ENCODE data around the gene BCL11A. TPM values are rescaled to one million over a fixed set of nuclear protein-coding genes. Genes with fewer than 3 reads are reported as not detected.

BCL11A gene
- total RNA-seq, 1 experiment from 2014 or later = 0.33 TPM

DNA sequence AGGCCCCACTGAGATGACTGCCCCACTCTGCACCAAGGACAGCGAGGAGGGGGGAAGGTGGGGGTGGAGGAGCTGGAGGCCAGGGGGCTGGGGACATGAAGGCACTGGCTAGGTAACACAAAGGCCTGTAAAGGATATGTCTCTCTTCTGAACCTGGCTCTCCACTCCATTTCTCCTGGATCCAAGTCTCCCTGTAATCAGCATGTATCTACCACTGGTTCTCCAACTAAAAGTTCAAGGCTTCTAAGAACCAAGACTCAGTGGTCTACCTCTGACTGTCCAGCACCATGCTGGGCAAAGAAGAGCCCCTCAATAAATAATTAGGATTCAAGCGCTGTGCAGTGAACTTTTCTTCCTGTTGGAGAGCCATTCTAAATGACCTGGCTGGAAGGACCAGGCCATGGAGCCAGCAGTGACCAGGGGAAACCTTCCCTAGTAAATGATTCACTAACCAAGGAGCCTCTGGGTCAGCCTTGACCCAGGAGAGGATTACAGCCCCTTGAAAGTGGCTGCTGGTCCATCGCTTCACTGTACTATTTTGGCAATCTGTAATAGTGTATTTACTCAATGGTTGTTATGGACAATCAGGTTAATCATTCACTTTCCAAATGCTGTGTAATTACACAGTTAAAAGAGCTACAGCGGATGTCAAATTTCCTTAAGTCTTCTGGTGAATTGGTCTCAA, 73.2 kb downstream of the BCL11A start:
- DNase-seq (ENCODE audit: low read depth, low spot score) (no peak), ATAC-seq (no peak)
- Histone ChIP-seq H3K27me3 (ENCODE audit: control insufficient read depth, insufficient read depth, low read length) (peaks cover 5% of the 10 kb centered on the region), H3K36me3 (ENCODE audit: control insufficient read depth, insufficient read depth, low read length) (no peaks in the 10 kb centered on the region), H3K27ac (ENCODE audit: low read length) (no peak overlapping the region), H3K4me1 (ENCODE audit: control insufficient read depth, insufficient read depth, low read length) (no peaks in the 10 kb centered on the region), H3K4me3 (ENCODE audit: low read depth in 2 of 2, low read length in 2 of 2) (no peak overlapping the region), H3K9me3 (ENCODE audit: control insufficient read depth, insufficient read depth, low read depth, low read length) (no peaks in the 10 kb centered on the region)
- in situ Hi-C loops (cut with HindIII; ENCODE audit: low pct_unique_long_range_greater_than_20kb, low sequenced_read_pairs) (no loop called here), intact Hi-C loops (cut with micrococcal nuclease; ENCODE audit: unreplicated experiment) (no loop called here)
- ChIA-PET POLR2A (no interaction called here), CTCF (no interaction called here)
- no TSS peak for BruUV-seq (replicated peaks)
- no peak for TF ChIP-seq SIN3A (IDR thresholded peaks at IDR 0.05; ENCODE audit: borderline replicate concordance, insufficient read depth, low read depth, low read length)
- TF ChIP-seq POLR2AphosphoS5 (IDR thresholded peaks at IDR 0.05; ENCODE audit: low read depth, low read length) = no peak
- no peak for TF ChIP-seq TCF7L2 (IDR thresholded peaks at IDR 0.05; ENCODE audit: low read depth, low read length)
- TF ChIP-seq, protein P1, sequence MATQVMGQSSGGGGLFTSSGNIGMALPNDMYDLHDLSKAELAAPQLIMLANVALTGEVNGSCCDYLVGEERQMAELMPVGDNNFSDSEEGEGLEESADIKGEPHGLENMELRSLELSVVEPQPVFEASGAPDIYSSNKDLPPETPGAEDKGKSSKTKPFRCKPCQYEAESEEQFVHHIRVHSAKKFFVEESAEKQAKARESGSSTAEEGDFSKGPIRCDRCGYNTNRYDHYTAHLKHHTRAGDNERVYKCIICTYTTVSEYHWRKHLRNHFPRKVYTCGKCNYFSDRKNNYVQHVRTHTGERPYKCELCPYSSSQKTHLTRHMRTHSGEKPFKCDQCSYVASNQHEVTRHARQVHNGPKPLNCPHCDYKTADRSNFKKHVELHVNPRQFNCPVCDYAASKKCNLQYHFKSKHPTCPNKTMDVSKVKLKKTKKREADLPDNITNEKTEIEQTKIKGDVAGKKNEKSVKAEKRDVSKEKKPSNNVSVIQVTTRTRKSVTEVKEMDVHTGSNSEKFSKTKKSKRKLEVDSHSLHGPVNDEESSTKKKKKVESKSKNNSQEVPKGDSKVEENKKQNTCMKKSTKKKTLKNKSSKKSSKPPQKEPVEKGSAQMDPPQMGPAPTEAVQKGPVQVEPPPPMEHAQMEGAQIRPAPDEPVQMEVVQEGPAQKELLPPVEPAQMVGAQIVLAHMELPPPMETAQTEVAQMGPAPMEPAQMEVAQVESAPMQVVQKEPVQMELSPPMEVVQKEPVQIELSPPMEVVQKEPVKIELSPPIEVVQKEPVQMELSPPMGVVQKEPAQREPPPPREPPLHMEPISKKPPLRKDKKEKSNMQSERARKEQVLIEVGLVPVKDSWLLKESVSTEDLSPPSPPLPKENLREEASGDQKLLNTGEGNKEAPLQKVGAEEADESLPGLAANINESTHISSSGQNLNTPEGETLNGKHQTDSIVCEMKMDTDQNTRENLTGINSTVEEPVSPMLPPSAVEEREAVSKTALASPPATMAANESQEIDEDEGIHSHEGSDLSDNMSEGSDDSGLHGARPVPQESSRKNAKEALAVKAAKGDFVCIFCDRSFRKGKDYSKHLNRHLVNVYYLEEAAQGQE (IDR thresholded peaks at IDR 0.05; ENCODE audit: insufficient read depth in 1 of 2, low read depth in 2 of 2, low read length in 1 of 2) = no peak
- TF ChIP-seq, protein P2, sequence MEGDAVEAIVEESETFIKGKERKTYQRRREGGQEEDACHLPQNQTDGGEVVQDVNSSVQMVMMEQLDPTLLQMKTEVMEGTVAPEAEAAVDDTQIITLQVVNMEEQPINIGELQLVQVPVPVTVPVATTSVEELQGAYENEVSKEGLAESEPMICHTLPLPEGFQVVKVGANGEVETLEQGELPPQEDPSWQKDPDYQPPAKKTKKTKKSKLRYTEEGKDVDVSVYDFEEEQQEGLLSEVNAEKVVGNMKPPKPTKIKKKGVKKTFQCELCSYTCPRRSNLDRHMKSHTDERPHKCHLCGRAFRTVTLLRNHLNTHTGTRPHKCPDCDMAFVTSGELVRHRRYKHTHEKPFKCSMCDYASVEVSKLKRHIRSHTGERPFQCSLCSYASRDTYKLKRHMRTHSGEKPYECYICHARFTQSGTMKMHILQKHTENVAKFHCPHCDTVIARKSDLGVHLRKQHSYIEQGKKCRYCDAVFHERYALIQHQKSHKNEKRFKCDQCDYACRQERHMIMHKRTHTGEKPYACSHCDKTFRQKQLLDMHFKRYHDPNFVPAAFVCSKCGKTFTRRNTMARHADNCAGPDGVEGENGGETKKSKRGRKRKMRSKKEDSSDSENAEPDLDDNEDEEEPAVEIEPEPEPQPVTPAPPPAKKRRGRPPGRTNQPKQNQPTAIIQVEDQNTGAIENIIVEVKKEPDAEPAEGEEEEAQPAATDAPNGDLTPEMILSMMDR (IDR thresholded peaks at IDR 0.05) = no peak

DNA sequence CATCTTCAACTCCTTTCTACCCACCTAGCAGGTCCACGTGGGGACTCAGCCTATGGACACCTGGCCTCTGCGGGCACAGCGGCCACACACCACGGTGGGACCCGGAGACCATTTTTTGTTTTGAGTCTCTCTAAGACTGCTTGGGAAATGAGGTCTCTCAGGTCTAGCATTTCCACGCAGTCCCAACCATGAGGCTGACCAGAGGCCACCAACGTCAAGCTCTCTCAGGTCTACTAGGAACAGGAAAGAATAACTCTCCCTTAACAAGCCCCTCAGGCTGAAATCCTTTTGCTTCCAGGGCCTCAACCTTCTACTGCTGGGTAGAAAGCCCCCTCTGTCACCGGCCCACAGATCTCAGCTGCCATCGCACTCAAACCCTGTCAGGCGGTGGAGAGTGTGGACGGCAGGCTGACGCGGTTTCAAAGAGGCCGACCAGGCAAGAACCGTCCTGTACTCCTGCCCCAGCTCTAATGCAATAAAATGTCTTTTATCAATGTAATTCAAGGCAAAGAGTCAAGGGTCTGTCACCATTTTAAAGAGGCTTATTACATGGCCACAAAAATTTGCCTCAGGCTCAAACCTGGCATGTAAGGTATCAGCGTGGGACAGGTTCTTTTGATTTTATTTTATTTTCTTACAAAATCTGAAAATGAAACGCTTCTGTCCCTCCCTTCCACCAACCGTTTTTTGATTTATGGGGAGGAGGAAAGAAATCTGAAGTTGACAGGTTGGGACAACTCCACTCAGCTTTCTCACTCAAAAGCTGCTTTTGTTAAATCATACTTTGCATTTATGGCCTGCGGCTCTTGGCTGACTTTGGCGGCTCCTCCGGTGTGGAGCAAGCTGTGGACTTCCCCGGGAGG, 74.0 kb downstream of the BCL11A start:
- no TSS peak for BruUV-seq (replicated peaks)
- Histone ChIP-seq H3K36me3 (ENCODE audit: control insufficient read depth, insufficient read depth, low read length) (no peaks in the 10 kb centered on the region), H3K4me1 (ENCODE audit: control insufficient read depth, insufficient read depth, low read length) (no peaks in the 10 kb centered on the region), H3K27me3 (ENCODE audit: control insufficient read depth, insufficient read depth, low read length) (peaks cover 5% of the 10 kb centered on the region), H3K4me3 (ENCODE audit: low read depth in 2 of 2, low read length in 2 of 2) (no peak overlapping the region), H3K9me3 (ENCODE audit: control insufficient read depth, insufficient read depth, low read depth, low read length) (no peaks in the 10 kb centered on the region), H3K27ac (ENCODE audit: low read length) (no peak overlapping the region)
- no peak for ATAC-seq
- ChIA-PET CTCF (no interaction called here), POLR2A (no interaction called here)
- intact Hi-C loops (cut with micrococcal nuclease; ENCODE audit: unreplicated experiment) = no loop called here
- no peak for TF ChIP-seq SIN3A (IDR thresholded peaks at IDR 0.05; ENCODE audit: borderline replicate concordance, insufficient read depth, low read depth, low read length)
- TF ChIP-seq TCF7L2 (IDR thresholded peaks at IDR 0.05; ENCODE audit: low read depth, low read length) = no peak
- TF ChIP-seq POLR2AphosphoS5 (IDR thresholded peaks at IDR 0.05; ENCODE audit: low read depth, low read length) = no peak
- TF ChIP-seq, protein P1 (IDR thresholded peaks at IDR 0.05; ENCODE audit: insufficient read depth in 1 of 2, low read depth in 2 of 2, low read length in 1 of 2) = no peak
- in situ Hi-C loops (cut with HindIII; ENCODE audit: low pct_unique_long_range_greater_than_20kb, low sequenced_read_pairs) = no loop called here
- DNase-seq (ENCODE audit: low read depth, low spot score) = no peak
